Measurements from ENCODE around the gene ANKRD31.

The ANKRD31 gene

GRCh38 chr5:75028090-75028489 is 208.6 kb downstream of the ANKRD31 start:
- no peak for DNase-seq

DNA sequence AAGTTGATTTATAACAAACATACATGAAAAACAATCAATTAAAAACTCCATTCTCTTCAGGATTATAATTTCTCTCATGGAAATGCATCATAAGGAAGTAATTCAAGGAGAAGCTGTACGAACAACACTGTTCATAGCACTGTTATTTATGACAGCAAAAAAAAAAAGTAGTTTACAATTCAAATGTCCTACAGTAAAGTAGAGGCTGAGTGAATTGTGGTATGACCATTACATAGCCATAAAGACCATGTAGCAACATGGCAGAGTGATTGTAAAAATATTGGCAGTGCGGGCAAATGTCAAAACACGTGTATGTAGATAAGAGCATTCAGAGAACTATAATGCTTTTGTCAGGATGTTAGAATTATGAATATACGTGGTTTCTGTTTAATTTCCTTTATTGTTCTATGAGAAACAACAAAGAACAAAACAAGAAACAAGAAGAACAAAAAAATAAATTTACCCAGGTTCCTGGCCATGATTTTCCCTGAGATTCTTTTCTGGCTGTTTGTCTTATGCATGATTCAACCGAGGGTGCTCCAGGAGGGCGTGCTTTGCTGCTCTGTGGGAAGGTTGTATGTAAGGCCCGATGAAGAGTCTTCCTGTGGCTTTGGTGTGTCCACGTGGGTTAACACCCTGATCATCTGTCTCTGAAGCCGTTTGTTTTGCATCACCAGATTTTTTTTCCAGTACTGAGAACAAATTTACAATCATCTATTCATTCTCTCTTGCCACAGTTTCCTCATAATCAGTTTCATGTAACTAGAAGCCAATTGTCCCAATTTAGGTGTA is 213.1 kb downstream of the ANKRD31 start:
- no peak for DNase-seq

- no peak for DNase-seq
These were observed 214.9 kb downstream of the ANKRD31 start for GRCh38 chr5:75021800-75022199.

GRCh38 chr5:75021219-75021618 is 215.5 kb downstream of the ANKRD31 start:
- DNase-seq = no peak

DNA sequence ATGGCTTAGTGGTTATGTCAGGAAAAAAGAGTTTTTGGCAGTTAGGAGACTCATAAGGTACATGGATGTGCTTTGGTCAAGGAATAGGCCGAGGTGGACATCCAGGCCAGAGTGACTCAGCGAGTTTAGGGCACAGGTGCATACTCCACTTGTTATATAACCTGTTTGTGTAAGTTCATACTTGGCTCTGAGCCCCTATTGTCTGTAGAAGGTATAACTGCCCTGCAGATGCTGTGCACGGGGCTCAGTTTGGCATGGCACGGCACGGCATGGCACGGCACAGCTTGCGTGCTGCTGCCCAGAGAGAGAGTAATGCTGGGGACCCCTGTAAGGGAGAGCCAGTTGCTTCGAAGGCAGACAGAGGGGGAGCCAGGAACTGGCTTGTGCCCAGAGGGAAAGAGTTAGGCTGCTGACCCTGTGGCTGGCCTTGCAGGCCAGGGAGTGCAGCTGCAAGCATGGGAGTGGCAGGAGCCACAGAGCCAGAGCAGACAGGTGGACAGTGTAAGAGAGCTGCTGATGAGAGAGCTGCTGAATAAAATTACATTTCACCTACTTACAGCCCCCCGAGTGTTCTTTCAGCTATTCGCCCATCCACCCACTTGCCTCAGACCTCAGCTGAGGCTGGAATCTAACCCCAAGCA is 216.5 kb downstream of the ANKRD31 start:
- DNase-seq = no peak

GRCh38 chr5:75018805-75019587 is 217.7 kb downstream of the ANKRD31 start:
- no peak for DNase-seq

All from activated CD4-positive, alpha-beta T cell treated with anti-CD3 and anti-CD28 coated beads for 1 hour (primary cell).